Neutrophil (primary cell): ENCODE results near the gene FOXI2.

ENCODE experiments used
- H3K27ac ChIP-seq: fragments of 200-600 bp; sonication (generic); 2 replicates; pipeline ENCODE4 v1.5.1; 2016; ENCODE audit warnings: mild to moderate bottlenecking, moderate library complexity
- H3K27me3 ChIP-seq: fragments of 200-600 bp; sonication (generic); 2 replicates; pipeline ENCODE4 v1.6.0; 2016; ENCODE audit warnings: mild to moderate bottlenecking
- H3K36me3 ChIP-seq: fragments of 200-600 bp; sonication (generic); 2 replicates; pipeline ENCODE4 v1.5.1; 2017
- H3K4me1 ChIP-seq, 2 experiments: fragments of 200-600 bp in 1 of 2; sonication (generic) in 1 of 2; 1 replicate in 1 of 2; 2 replicates in 1 of 2; pipeline versions ENCODE4 v1.5.1 to v1.6.1; 2013 to 2016; ENCODE audit warnings: low read depth in 1 of 2, low read length in 1 of 2, mild to moderate bottlenecking in 1 of 2, moderate library complexity in 1 of 2; ENCODE audit not compliant: control insufficient read depth in 1 of 2, insufficient read depth in 1 of 2
- H3K4me3 ChIP-seq, 2 experiments: fragments of 200-600 bp in 1 of 2; sonication (generic) in 1 of 2; 1 replicate in 1 of 2; 2 replicates in 1 of 2; pipeline ENCODE4 v1.5.1; 2013 to 2016; ENCODE audit warnings: low read depth in 1 of 2, low read length in 1 of 2, mild to moderate bottlenecking in 1 of 2, moderate library complexity in 1 of 2
- H3K9me3 ChIP-seq: fragments of 200-600 bp; sonication (generic); 2 replicates; pipeline ENCODE4 v1.5.1; 2016
- CTCF ChIP-seq: fragments of 200-600 bp; sonication (generic); IDR thresholded peaks from 2 replicates; pipeline ENCODE4 v1.5.1; 2016; ENCODE audit warnings: antibody characterized with exemption

The FOXI2 gene

GRCh38 chr10:127736915-127737562 lies at the start of gene FOXI2:
Gene FOXI2 (plus strand): TSS chr10:127737185. CDS start chr10:127737274, 89 bp downstream.
- H3K9me3 ChIP-seq = no peaks in the 10 kb centered on the region
- no peaks in the 10 kb centered on the region for H3K4me1 ChIP-seq
- H3K27ac ChIP-seq = no peak within 1 kb of the TSS
- no peak within 1 kb of the TSS for H3K4me3 ChIP-seq
- H3K27me3 ChIP-seq = peaks cover 73% of the 10 kb centered on the region
- TF ChIP-seq CTCF = no peak
- H3K36me3 ChIP-seq = no peaks in the 10 kb centered on the region

- Histone ChIP-seq H3K27ac (no peak overlapping the region), H3K4me1 (no peaks in the 10 kb centered on the region), H3K27me3 (no peaks in the 10 kb centered on the region), H3K4me3 (no peak overlapping the region), H3K9me3 (no peaks in the 10 kb centered on the region), H3K36me3 (no peaks in the 10 kb centered on the region)
- no peak for TF ChIP-seq CTCF
These were observed 49.4 kb upstream of the FOXI2 start for GRCh38 chr10:127687548-127687947.

GRCh38 chr10:127690176-127690835 lies 46.7 kb upstream of the FOXI2 start:
- Histone ChIP-seq H3K36me3 (no peaks in the 10 kb centered on the region), H3K27me3 (no peaks in the 10 kb centered on the region), H3K27ac (no peak overlapping the region), H3K4me1 (no peaks in the 10 kb centered on the region), H3K4me3 (no peak overlapping the region), H3K9me3 (no peaks in the 10 kb centered on the region)
- no peak for TF ChIP-seq CTCF

GRCh38 chr10:127694580-127695193 lies 42.3 kb upstream of the FOXI2 start:
- Histone ChIP-seq H3K4me3 (no peak overlapping the region), H3K27ac (no peak overlapping the region)

GRCh38 chr10:127695431-127695830 lies 41.6 kb upstream of the FOXI2 start:
- TF ChIP-seq CTCF = no peak
- Histone ChIP-seq H3K4me1 (no peaks in the 10 kb centered on the region), H3K9me3 (no peaks in the 10 kb centered on the region), H3K27ac (no peak overlapping the region), H3K4me3 (no peak overlapping the region), H3K36me3 (no peaks in the 10 kb centered on the region), H3K27me3 (peaks cover 7% of the 10 kb centered on the region)

More at GRCh38 chr10:127694580-127695193, 42.3 kb upstream of the FOXI2 start:
- Histone ChIP-seq H3K9me3 (no peaks in the 10 kb centered on the region), H3K27me3 (peaks cover 7% of the 10 kb centered on the region), H3K36me3 (no peaks in the 10 kb centered on the region), H3K4me1 (no peaks in the 10 kb centered on the region)
- TF ChIP-seq CTCF = no peak
